NCI-H1930 (cell line): ENCODE measurements around the gene DUXA.
A peak's percentile ranks its signal among the peaks of the same experiment; 100 is the strongest.
"Not testable (repeated sequence)": the region's sequence is repeated elsewhere in the genome, so short reads cannot be mapped to it uniquely, and the experiment has no call there.

Source experiments
- DNase-seq, 2 experiments: peaks; one replicate each; lab custom pipeline; 2025; lab: John Stamatoyannopoulos, UW

DUXA gene

GRCh38 chr19:57167385-57167784 is at the start of gene DUXA:
Gene DUXA, minus strand, starts transcription at chr19:57167485. Its CDS starts 42 bp downstream, at chr19:57167443.
- DNase-seq = no peak

GRCh38 chr19:57212109-57212508 is 44.8 kb upstream of the DUXA start:
- no peak for DNase-seq

- DNase-seq = no peak
Measured at GRCh38 chr19:57210381-57210780, 43.1 kb upstream of the DUXA start.

- DNase-seq = no peak
Measured at GRCh38 chr19:57202160-57202559, 34.9 kb upstream of the DUXA start.

GRCh38 chr19:57197874-57198273 is 30.6 kb upstream of the DUXA start:
- DNase-seq = not testable (repeated sequence)

- no peak for DNase-seq
Measured at GRCh38 chr19:57192993-57193392, 25.7 kb upstream of the DUXA start.

- no peak for DNase-seq
Measured at GRCh38 chr19:57192077-57192420, 24.8 kb upstream of the DUXA start.

- DNase-seq = peak; percentile 65 to 88
Measured at GRCh38 chr19:57191141-57192076, 24.1 kb upstream of the DUXA start, which contains the start of gene ZNF264. Gene ZNF264, plus strand, starts transcription at chr19:57191500. Its CDS starts 414 bp downstream, at chr19:57191914.

GRCh38 chr19:57190301-57190700 is 23.0 kb upstream of the DUXA start:
- no peak for DNase-seq

GRCh38 chr19:57171551-57172081 is 4.3 kb upstream of the DUXA start:
- peak in 1 of 2 experiments; percentile 66 for DNase-seq

- DNase-seq = no peak
Measured at GRCh38 chr19:57165846-57166245, 1.4 kb downstream of the DUXA start.

GRCh38 chr19:57161985-57162539 is 5.2 kb downstream of the DUXA start:
- DNase-seq = no peak

GRCh38 chr19:57152921-57153320 is 14.4 kb downstream of the DUXA start:
- DNase-seq = no peak

GRCh38 chr19:57141699-57142098 is 25.6 kb downstream of the DUXA start:
- DNase-seq = no peak

GRCh38 chr19:57135797-57136196 is 31.5 kb downstream of the DUXA start:
- no peak for DNase-seq

- DNase-seq = not testable (repeated sequence)
Measured at GRCh38 chr19:57127403-57127802, 39.9 kb downstream of the DUXA start.

- no peak for DNase-seq
Measured at GRCh38 chr19:57123882-57124281, 43.4 kb downstream of the DUXA start.

GRCh38 chr19:57118848-57119247 is 48.4 kb downstream of the DUXA start:
- DNase-seq = no peak

- DNase-seq = not testable (repeated sequence)
Measured at GRCh38 chr19:57113501-57113900, 53.8 kb downstream of the DUXA start.

- no peak for DNase-seq
Measured at GRCh38 chr19:57111329-57111644, 56.0 kb downstream of the DUXA start.

- DNase-seq = no peak
Measured at GRCh38 chr19:57110592-57111328, 56.5 kb downstream of the DUXA start.

- no peak for DNase-seq
Measured at GRCh38 chr19:57106722-57107235, 60.5 kb downstream of the DUXA start.
